NCI-H1436 treated with DMSO at 0.1 percent for 48 hours (cell line): ENCODE data around the gene TLE5.
"Not testable (repeated sequence)": the region's sequence is repeated elsewhere in the genome, so short reads cannot be mapped to it uniquely, and the experiment has no call there.

Source experiments
- DNase-seq: peaks from one replicate; lab custom pipeline; 2025; lab: John Stamatoyannopoulos, UW

The TLE5 gene

DNA sequence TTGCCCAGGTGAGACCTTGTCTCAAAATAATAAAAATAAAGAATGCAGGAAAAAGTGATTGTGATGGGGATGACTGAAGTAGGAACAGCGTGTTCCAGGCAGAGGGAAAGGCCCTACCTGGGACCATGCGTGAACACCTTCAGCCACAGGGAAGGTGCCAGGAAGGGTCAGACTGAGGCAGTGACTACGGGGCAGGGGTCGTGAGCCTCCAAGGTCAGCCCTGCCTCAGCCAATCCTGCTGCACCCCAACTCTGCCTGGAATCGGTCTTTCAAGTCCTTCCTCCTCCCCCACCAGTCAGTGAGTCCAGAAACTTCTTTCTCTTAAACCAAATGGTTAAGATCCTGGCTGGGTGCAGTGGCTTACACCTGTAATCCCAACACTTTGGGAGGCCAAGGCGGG lies 17.1 kb downstream of the TLE5 start:
- no peak for DNase-seq

GRCh38 chr19:3042621-3043267 lies 19.6 kb downstream of the TLE5 start:
- peak; percentile 67 for DNase-seq

- no peak for DNase-seq
Observed at GRCh38 chr19:3041761-3042620, 20.3 kb downstream of the TLE5 start.

DNA sequence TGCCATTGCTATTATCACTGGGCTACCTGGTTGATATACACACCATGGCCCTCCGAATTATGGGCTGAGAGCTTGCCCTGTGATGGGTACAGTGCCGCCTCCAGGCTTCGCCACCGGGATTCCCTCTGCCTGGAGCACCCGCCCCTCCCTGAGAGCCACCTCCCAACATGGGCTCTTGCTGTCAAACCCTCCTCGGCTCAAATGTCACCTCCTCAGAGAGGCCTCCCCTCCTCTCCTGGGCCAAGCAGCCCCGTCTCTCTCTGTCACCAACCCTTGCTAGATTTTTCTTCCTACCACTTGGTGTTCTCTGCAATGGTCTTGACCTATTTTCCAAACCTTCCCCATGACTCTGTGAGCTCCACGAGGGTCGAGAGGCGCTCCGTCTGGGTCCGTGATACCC lies 21.0 kb downstream of the TLE5 start:
- DNase-seq, result no peak

DNA sequence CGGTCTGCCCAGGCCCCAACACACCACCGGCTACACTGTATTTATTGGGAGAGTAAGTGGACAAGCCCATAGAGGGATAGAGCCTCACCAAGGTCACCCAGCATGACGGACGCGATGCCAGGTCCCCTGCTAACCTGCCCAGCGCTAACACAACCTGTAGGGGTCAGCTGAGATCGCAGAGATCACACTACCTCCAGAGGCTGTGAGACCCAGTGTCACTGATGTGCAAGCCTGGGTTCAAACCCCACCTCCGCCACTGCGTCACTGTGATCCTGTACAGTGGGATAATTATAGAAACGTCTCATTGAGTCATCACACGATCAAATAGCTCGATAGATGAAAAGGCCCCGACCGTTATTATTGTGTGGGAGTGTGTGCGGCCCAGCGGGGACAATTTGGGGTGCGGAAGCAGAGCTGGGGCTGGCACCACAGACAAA lies 22.6 kb downstream of the TLE5 start:
- no peak for DNase-seq

GRCh38 chr19:3039125-3039524 lies 23.2 kb downstream of the TLE5 start:
- DNase-seq, result no peak

DNA sequence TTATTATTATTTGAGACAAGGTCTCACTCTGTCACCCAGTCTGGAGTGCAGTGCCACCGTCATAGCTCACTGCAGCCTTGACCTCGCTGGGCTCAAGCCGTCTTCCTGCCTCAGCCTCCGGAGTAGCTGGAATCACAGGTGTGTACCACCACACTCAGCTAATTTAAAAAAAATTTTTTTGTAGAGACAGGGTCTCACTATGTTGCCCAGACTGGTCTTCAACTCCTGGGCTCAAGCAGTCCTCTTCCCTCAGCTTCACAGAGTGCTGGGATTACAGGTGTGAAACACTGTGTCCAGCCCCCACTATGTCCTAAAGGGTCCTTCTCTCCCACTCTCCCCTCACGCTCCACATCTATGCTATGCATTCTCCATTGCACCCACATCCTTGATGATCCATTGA lies 24.1 kb downstream of the TLE5 start:
- DNase-seq, result no peak

- DNase-seq, result not testable (repeated sequence)
Observed at GRCh38 chr19:3036977-3037544, 25.2 kb downstream of the TLE5 start.

DNA sequence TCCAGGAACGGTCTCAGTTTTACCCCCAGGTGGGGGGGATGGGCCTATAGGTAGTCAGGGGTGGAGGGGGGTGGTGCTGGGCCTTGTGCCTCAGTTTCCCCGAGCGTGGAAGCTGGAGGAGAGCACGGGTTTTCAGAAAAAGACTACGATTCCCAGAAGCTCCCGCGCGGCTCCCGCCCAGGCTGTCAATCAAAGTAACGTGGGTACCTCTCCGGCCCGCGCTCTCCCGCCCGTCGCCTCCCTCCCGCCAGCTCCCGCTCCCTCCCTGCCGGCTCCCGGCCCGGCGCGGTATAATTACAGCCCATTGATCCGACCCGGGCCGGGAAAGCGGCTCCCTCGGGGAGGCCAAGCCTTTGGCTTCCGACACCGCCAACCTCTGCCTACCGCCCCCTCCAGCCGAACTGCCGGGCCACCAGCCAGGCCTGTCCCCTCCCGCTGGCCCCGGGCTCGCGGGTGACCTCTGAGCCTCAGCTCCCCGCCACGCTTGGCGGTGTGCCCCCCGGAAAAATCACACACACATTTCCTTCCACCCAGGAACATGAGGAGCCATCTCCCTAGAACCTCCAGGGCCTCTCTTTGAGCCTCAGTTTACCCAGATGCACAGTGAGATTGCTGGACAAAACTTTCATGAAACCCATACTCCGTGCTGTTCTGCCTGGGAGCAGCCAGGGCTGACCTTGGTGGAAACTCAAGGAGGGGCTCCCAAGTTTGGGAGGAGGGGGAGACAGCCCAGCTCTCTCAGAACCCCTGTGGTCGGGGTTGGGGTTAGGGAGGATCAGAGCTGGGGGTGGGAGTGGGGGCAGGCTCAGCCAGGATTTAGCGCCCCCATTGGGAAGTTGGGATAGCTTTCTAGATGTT lies 25.9 kb downstream of the TLE5 start:
- peak; percentile 88 for DNase-seq

DNA sequence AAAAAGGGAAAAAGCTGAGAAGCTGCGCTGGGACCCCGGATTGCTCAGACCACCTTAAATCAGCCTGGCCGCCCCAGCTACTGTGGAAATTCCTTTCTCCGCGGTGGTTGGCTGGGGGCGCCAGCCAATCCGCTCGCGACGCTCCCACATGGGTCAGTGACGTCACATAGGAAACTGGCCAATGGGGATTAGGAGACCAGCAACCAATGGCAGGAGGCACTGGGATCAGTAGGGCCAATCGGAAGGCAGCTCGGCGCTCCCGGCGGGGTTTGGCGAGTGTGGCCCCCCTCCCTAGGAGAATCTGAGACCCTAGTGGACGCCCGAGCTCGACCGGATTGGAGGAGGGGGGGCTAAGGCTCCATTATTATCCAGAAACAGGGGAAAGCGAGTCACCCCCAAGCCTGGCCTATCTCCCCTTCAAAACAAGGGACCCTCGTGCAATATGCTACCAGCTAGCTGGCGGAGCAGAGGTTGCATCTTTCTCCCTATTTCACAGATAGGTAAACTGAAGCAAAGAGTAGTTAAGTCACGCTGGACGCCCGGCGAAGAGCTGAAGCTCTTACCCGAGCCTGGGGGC lies 26.7 kb downstream of the TLE5 start:
- peak; percentile 96 for DNase-seq

GRCh38 chr19:3034656-3035541 lies 27.4 kb downstream of the TLE5 start:
- no peak for DNase-seq

GRCh38 chr19:3034406-3034655 lies 28.0 kb downstream of the TLE5 start:
- DNase-seq, result no peak

- DNase-seq, result no peak
Observed at GRCh38 chr19:3033595-3034405, 28.5 kb downstream of the TLE5 start.

DNA sequence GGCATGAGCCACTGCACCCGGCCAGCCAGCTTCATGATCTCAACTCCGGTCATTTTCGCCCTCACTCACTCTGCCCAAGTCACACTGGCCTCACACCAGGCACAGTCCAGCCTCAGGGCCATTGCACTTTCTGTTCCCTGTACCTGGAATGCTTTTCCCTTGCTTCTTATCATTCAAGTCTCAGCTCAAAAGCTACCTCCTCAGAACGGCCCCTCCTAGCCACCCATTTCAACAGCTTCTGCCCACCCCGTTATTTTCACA lies 30.8 kb downstream of the TLE5 start:
- no peak for DNase-seq

DNA sequence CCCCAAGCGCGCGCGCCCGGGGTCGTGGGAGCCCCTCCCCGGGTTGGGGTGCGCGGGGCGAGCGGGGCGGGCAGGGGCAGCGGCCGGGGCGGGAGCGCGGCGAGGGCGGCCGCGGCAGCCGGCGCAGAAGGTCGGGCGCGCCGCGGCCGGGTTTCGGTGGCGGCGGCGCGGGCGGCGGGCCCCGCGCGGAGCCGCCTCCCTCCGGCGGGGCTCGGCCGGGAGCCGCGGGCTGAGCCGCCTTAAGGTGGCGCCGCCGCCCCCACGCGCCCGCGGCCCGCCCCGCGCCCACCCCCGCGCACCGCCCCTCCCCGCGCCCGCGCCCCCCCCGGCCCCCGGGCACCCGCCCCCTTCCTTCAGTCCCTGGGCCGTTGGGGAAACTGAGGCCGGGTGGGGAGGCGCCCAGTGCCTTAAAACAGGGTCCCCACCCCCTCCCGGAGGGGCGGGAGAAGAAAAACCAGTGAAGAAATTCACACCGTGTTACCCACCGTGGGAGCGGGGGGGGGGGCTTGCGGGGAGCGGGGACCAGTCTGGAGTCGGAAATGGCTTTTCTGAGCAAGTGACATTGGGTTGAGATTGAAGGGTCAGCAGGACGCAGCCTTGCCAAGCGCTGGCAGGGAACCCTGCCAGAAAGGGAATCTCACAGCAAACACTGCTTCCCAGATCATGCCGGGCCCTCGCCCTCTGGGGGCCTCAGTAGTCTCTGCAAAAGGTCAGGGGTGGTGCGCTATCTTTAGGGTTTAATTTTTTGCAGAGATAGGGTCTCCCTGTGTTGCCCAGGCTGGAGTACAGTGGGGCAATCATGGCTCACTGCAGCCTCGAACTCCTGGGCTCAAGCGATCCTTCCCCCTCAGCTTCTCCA lies 33.0 kb downstream of the TLE5 start, which contains the start of gene TLE2:
TLE2 (minus strand) TSS at position 216 of the 859 bp plus-strand sequence. CDS start 376 bp downstream, outside the sequence.
- no peak for DNase-seq

DNA sequence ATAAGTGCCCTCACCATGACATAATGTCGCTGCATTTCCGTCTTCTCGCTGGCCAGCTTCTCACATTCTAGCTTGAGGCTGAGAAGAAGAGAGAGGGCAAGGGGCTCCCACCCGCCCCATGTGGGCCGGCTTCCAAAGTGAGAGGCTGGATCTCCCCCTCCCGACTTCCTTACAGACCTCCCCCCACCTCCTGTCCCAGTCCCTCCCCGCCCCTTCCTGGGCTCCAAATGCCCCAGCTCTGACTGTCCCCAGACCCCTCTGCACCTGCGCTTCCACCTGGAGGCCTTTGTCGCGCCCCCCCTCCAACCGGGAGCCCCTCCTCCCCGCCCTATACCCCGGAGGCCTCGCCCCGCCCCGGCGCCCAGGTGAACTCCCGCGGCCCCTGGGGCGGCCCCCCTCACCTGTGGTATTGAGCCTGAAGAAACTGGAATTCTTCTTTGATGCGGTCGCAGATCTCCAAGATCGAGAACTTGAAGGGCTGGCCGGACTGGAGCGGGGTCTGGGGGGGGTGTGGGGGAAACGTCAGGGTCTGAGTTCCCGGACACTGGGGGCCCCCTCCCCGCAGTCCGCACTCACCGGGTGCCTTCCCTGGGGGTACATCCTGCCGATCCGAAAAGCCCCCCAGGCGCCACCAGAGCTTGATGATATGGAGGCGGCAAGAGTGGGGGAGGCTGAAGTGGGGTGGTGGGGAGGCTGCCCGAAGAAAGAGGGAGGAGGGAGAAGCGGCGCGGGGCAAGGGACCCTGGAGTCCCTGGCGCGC lies 33.8 kb downstream of the TLE5 start:
- DNase-seq, result no peak

- no peak for DNase-seq
Observed at GRCh38 chr19:3027981-3028304, 34.4 kb downstream of the TLE5 start.

- no peak for DNase-seq
Observed at GRCh38 chr19:3027292-3027691, 35.0 kb downstream of the TLE5 start.

DNA sequence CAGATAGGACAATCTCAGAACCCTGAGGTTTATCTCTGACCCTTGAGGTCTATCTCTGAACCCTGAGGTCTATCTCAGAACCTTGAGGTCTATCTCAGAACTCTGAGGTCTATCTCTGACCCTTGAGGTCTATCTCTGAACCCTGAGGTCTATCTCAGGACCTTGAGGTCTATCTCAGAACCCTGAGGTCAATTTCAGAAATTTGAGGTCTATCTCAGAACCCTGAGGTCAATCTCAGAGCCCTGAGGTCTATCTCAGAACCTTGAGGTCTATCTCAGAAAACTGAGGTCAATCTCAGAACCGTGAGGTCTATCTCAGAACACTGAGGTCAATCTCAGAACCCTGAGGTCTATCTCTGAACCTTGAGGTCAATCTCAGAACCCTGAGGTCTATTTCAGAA lies 35.5 kb downstream of the TLE5 start:
- DNase-seq, result no peak
